ENCODE measurements around the gene OR1L1.

OR1L1 gene

GRCh38 chr9:122661416-122661815, at the start of gene OR1L1:
TSS of gene OR1L1 (plus strand) at chr9:122661716. CDS start at chr9:122661716, 0 bp downstream.
- DNase-seq = no peak

GRCh38 chr9:122614362-122614761, 47.2 kb upstream of the OR1L1 start, which contains the start of gene OR1Q1:
TSS of gene OR1Q1 (plus strand) at chr9:122614738. CDS start at chr9:122614738, 0 bp downstream.
- DNase-seq = no peak

- DNase-seq = no peak
Measured at GRCh38 chr9:122619996-122620395, 41.5 kb upstream of the OR1L1 start.

GRCh38 chr9:122642226-122642625, 19.3 kb upstream of the OR1L1 start:
- DNase-seq = no peak

- DNase-seq = no peak
Measured at GRCh38 chr9:122656378-122656777, 5.1 kb upstream of the OR1L1 start.

GRCh38 chr9:122657527-122657926, 4.0 kb upstream of the OR1L1 start, which contains the start of gene OR1B1:
TSS of gene OR1B1 (minus strand) at chr9:122657627.
- no peak for DNase-seq

- DNase-seq = no peak
Measured at GRCh38 chr9:122672481-122672880, 11.0 kb downstream of the OR1L1 start.

- no peak for DNase-seq
Measured at GRCh38 chr9:122684851-122685250, 23.3 kb downstream of the OR1L1 start.

GRCh38 chr9:122695696-122696095, 34.2 kb downstream of the OR1L1 start:
- DNase-seq = no peak

All from NCI-H2171 (cell line).